Left ventricle myocardium inferior (tissue), 1 donor: ENCODE measurements around the gene ENTPD5. TPM values are rescaled to one million over a fixed set of nuclear protein-coding genes. Genes with fewer than 3 reads are reported as not detected.

Experiments
- DNase-seq: peaks from one replicate; pipeline ENCODE4 v3.0.0-alpha.2; 2020
- H3K27ac ChIP-seq: fragments of 200-600 bp; replicated peaks from 2 replicates; pipeline ENCODE4 v1.8.0; 2021
- H3K27me3 ChIP-seq: fragments of 200-600 bp; 2 replicates; pipeline ENCODE4 v1.8.0; 2021; ENCODE audit warnings: low read depth
- H3K36me3 ChIP-seq: fragments of 200-600 bp; 2 replicates; pipeline ENCODE4 v1.8.0; 2021
- H3K4me1 ChIP-seq: fragments of 200-600 bp; 2 replicates; pipeline ENCODE4 v1.8.0; 2021
- H3K4me3 ChIP-seq: fragments of 200-600 bp; 2 replicates; pipeline ENCODE4 v1.8.0; 2021; ENCODE audit warnings: mild to moderate bottlenecking, moderate library complexity
- H3K9me3 ChIP-seq: fragments of 200-600 bp; replicated peaks from 2 replicates; pipeline ENCODE4 v1.8.0; 2021
- intact Hi-C: fragments of 100-400 bp; cut with micrococcal nuclease; formaldehyde crosslinking; loops from one replicate; pipeline ENCODE4 v1.11.0; 2022
- total RNA-seq: library from RNA; stranded (reverse); fragmentation: NEBNext Ultra II Directional; extraction: Animal tissue kit (Norgen Biotek cat#: 25700); gene quantifications from one replicate; pipeline ENCODE4 v1.2.1, GENCODE V29; 2021
- TF ChIP-seq, protein P1 (sequence below): fragments of 200-600 bp; IDR thresholded peaks from 2 replicates; pipeline ENCODE4 v1.8.0; 2021; ENCODE audit warnings: antibody characterized with exemption, mild to moderate bottlenecking, borderline replicate concordance
- donor health status: DM: no; HTN: yes; CAD: no; lungs with severe emphysema.

ENTPD5 gene
- total RNA-seq, 1 donor from 2014 or later, result 6.3 TPM

DNA sequence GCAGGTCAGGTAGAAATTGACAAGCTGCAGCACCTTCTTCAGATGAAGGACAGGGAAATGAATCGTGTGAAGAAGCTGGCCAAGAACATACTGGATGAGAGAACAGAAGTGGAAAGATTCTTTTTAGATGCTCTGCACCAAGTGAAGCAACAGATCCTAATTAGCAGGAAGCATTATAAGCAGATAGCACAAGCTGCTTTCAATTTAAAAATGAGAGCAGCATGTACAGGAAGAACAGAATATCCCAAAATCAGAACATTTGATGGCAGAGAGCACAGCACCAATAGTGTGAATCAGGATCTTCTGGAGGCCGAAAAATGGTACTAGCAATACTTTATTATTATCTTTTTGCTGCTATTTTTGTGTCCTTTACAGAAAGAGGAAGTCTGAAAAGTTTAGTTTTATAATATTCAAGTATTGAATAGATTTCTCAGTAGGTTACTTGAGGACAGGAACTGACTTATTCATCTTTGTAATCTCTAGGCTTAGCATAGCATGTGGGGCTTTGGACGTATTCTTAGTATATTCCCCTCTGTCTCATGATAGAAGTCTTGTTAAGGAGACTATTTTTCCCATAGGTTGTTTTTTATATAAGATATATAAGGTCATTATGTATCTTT, 30.9 kb upstream of the ENTPD5 start:
- H3K4me1 ChIP-seq, result no peaks in the 10 kb centered on the region
- no peaks in the 10 kb centered on the region for H3K9me3 ChIP-seq
- H3K27ac ChIP-seq, result no peak overlapping the region
- intact Hi-C loops, result no loop called here
- TF ChIP-seq, protein P1, sequence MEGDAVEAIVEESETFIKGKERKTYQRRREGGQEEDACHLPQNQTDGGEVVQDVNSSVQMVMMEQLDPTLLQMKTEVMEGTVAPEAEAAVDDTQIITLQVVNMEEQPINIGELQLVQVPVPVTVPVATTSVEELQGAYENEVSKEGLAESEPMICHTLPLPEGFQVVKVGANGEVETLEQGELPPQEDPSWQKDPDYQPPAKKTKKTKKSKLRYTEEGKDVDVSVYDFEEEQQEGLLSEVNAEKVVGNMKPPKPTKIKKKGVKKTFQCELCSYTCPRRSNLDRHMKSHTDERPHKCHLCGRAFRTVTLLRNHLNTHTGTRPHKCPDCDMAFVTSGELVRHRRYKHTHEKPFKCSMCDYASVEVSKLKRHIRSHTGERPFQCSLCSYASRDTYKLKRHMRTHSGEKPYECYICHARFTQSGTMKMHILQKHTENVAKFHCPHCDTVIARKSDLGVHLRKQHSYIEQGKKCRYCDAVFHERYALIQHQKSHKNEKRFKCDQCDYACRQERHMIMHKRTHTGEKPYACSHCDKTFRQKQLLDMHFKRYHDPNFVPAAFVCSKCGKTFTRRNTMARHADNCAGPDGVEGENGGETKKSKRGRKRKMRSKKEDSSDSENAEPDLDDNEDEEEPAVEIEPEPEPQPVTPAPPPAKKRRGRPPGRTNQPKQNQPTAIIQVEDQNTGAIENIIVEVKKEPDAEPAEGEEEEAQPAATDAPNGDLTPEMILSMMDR, result no peak
- H3K36me3 ChIP-seq, result peaks cover 7% of the 10 kb centered on the region
- H3K27me3 ChIP-seq, result no peaks in the 10 kb centered on the region
- no peak overlapping the region for H3K4me3 ChIP-seq
- DNase-seq, result no peak

DNA sequence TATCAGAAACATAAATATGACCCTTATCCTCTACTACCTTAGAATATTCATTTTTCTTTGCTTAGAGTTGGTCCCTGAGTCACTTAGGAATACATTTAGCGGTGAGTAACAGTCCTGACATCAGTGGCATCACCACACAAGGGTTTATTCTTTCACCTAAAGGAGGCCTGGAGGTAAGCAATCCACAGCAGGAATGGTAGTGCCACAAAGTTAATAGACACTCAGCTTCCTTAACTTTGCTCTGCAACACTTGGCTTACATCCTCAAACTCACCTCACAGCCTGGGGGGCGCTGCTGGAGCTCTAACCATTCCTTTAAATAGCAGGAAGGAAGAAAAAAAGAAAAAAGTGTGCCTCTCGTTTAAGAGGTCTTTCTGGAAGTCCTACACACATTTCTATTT, 29.2 kb upstream of the ENTPD5 start:
- DNase-seq, result no peak
- H3K4me3 ChIP-seq, result no peak overlapping the region
- TF ChIP-seq, protein P1, result no peak
- intact Hi-C loops, result no loop called here
- H3K27me3 ChIP-seq, result no peaks in the 10 kb centered on the region
- H3K27ac ChIP-seq, result no peak overlapping the region
- H3K4me1 ChIP-seq, result no peaks in the 10 kb centered on the region
- H3K9me3 ChIP-seq, result no peaks in the 10 kb centered on the region
- peaks cover 7% of the 10 kb centered on the region for H3K36me3 ChIP-seq

DNA sequence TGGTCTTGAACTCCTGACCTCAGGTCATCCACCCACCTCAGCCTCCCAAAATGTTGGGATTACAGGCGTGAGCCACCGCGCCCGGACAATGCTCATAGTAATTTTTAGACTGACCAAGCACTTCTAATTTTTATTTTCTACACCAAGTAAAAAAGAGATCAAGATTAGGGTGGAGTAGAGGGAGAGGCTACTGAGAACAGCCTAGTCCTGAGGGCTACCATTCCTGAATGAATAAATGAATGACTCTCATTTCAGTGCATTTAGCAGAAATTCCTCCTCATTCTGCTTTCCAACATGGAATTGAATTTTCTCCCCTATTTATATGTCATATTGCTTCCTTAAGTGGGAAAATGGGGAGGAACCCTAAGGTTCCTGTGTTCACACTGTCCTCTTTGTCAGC, 26.4 kb upstream of the ENTPD5 start:
- peaks cover 7% of the 10 kb centered on the region for H3K36me3 ChIP-seq
- no peak for DNase-seq
- H3K4me1 ChIP-seq, result no peaks in the 10 kb centered on the region
- H3K27me3 ChIP-seq, result no peaks in the 10 kb centered on the region
- no peaks in the 10 kb centered on the region for H3K9me3 ChIP-seq
- TF ChIP-seq, protein P1, result no peak
- H3K4me3 ChIP-seq, result no peak overlapping the region
- no peak overlapping the region for H3K27ac ChIP-seq
- intact Hi-C loops, result no loop called here

DNA sequence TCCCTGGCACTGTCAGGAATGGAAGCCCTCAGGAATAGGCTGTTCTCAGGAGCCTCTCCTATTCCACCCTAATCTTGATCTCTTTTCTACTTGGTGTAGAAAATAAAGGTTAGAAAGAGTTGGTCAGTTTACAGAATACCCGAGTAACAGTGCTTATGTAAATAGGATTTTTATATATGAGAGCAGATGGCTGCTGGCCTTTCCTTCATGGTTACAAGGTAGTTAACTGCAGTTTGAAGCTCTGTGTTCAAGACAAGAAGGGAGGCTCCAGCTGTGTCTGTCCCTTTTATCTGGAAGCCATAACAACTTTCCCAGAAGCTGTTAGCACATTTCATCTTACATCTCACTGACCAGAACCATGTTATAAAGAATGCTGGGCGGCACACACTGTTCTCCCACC, 23.2 kb upstream of the ENTPD5 start:
- Histone ChIP-seq H3K4me3 (no peak overlapping the region), H3K27ac (no peak overlapping the region), H3K4me1 (no peaks in the 10 kb centered on the region), H3K36me3 (no peaks in the 10 kb centered on the region), H3K27me3 (no peaks in the 10 kb centered on the region), H3K9me3 (no peaks in the 10 kb centered on the region)
- DNase-seq, result no peak
- TF ChIP-seq, protein P1, result no peak
- intact Hi-C loops, result no loop called here

DNA sequence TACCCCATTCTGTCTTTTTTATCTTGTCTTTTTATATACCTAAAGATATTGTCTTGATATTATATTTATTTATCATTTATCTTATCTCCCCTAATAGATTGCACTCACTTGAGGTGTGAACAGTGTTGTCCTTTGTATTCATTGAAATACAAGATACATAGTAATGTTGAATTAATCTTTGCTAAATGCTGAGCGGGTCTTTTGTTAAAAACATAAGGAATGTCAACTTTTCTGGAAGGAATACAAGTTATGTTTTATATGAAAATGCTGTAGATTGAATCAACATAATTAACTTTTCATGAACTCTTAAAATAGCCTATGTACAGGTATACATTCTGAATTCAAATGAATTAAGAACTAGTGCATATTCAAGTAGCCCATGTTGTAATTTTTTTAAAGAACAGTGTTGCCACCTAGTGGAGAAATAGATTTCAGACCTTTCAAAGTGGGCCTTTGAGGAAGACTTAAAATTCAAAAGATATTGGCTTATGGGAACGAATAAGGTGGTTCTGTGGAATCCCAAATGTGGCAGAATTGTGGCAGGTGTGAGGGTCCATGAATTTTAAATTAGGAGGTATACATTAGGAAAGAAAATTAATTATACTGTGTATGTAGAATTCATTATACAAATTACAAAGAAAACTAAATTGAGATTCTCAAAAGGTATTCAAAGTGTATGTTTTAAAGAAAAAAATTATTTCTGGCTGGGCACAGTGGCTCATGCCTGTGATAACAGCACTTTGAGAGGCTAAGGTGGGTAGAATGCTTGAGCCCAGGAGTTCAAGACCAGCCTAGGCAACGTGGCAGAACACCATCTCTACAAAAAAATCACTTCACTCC, 19.2 kb upstream of the ENTPD5 start:
- no peak overlapping the region for H3K27ac ChIP-seq
- no peaks in the 10 kb centered on the region for H3K27me3 ChIP-seq
- intact Hi-C loops, result no loop called here
- H3K9me3 ChIP-seq, result no peaks in the 10 kb centered on the region
- peaks cover 7% of the 10 kb centered on the region for H3K36me3 ChIP-seq
- no peaks in the 10 kb centered on the region for H3K4me1 ChIP-seq
- H3K4me3 ChIP-seq, result no peak overlapping the region
- DNase-seq, result no peak
- TF ChIP-seq, protein P1, result peak; percentile 76
